ENCODE data around the gene SHC4.

SHC4 gene

DNA sequence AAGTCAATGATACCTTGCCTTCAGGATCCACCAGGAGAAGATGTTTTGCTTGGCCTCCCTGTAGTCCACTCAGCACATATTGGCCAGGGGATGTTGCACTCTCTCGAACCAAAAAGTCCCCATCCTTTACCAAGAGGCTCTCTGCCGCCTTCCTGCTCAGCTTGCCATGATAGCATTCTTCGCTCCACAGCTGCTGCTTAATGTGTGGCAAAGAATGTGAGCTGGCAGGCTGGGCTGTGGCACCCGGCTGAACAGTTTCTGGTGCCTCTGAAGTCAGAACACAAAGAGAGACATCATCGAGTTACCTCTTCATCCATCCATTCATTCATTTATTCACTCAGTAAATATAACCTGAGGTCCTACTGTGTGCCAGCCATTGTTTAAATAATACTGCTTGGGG is 129.0 kb downstream of the SHC4 start:
- DNase-seq, result peak; percentile 33

GRCh38 chr15:48833526-48834239 is 130.0 kb downstream of the SHC4 start:
- no peak for DNase-seq

DNA sequence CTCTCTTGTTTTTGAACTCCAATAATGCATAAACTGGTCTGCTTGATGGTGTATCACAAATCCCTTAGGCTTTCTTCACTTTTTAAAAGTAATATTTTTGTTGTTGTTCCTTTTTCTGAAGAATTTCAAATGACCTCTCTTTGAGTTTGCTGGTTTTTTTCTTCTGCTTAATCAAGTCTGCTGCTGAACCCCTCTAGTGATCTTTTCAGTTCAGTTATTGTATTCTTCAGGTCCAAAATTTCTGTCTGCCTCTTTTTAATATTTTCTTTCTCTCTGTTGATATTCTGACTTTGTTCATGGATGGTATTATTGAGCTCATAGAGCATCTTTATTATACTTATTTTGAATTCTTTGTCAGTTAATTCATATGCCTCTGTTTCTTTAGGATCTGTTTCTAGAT is 131.1 kb downstream of the SHC4 start:
- no peak for DNase-seq

- DNase-seq, result no peak
Observed at GRCh38 chr15:48828906-48829305, 134.8 kb downstream of the SHC4 start.

DNA sequence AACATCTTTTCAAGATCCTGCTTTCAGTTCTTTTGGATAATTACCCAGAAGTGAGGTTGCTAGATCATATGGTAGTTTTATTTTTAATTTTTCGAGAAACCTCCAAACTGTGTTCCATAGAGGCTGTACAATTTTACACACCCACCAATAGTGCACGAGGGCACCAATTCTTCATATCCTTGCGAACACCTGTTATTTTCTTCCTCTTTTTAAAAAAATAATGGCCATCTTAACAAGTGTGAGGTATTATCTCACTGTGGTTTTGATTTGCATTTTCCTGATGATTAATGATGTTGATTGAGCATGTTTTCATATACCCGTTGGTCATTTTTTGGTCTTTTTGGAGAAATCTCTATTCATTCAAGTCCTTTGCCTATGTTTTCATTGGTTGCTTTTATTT is 135.2 kb downstream of the SHC4 start:
- no peak for DNase-seq

GRCh38 chr15:48825075-48825474 is 138.6 kb downstream of the SHC4 start:
- DNase-seq, result no peak

GRCh38 chr15:48823706-48824105 is 140.0 kb downstream of the SHC4 start:
- no peak for DNase-seq

DNA sequence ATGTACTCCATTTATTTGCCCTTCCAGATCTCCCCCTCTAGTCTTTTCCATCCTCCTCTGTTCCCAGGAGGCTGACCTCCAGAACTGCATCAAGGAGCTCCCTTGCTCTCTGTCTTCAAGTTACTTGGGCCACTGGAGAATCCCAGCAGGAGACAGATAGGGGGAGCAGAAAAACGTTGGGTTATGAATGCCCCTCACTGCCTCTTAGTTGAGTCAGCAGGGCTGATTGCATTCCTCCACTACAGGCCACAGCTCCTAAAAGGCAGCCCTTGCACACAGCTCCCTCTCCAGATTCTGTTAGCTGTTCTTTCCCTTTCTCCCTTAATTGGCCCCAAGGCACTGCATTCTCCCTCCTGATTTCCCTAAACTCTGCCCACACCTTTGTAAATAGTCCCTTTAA is 140.5 kb downstream of the SHC4 start:
- no peak for DNase-seq

- DNase-seq, result no peak
Observed at GRCh38 chr15:48814286-48814685, 149.4 kb downstream of the SHC4 start.

DNA sequence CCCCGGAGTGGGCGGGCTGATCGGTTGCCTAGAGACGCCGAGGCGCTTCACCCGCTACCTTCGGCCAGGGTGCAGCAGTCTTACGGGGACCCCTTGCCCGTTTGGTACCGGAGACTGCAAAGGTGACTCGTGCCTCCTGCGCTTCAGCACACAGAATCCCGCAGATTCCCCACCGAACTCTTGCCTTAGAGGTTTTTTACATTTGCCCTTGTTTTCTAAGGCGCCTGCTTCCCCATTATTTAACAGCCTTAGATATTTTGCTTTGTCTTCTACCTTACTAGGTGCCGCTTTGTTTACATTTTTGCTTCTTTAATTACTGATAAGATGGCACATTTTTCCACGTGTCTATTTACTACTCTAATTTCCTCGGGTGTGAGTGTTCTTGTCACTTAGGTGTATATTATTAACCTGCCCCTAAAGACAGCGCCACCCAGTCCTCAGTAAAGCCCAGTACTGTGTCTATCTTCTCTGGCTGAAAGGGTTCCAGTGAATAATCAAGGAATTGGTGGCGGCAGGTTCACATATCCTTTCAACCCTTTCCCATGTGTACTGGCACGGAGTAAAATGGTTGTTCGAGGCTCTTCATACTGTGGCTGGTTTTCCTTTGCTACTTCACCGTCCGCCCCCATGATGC is 152.3 kb downstream of the SHC4 start:
- no peak for DNase-seq

DNA sequence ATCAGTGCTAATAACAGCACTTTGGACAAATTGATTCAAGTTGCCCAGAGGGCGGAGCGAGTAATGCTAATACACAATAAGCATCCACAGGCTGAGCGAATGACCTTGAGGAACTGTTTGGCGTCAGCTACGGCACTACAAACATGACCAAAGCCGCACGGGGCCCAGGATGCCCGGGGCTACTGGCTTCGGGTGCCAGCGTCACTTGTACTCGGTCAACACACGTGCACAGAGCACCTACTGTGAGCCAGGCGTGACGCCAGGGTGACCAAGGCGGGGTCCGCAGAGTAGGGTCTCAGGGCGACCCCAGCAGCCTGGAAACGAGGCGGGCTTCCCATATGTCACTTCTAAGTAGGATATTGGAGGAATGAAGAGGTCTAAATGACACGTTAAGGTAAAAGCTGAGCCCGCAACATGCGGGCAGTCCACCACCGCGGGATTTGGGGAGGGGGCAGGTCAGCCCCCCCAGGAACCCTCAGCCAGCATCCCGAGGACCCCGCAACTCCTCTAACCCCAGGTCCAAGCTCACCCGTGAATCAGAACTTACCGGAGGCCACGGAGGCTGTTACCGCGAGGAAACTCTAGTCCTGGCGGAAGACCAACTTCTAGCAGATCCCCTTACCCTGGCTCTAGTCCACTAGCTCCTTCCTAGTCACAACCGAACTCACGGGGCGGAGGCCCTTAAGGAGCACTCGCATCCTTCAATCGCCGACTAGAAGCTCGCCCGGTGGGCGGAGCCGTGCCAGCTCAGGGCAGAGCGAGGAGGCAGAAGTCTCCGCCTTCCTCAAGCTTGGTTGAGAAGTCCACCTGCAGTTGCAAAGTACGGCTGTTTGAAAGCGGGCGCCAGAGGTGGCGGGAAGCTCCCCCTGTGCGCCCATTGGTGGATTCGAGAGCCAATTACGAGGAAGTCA is 153.1 kb downstream of the SHC4 start, which contains the start of gene CEP152:
Gene CEP152 (minus strand): TSS at position 656 of the 911 bp plus-strand sequence. CDS start 5,420 bp downstream, outside the sequence.
- DNase-seq, result peak; percentile 99

DNA sequence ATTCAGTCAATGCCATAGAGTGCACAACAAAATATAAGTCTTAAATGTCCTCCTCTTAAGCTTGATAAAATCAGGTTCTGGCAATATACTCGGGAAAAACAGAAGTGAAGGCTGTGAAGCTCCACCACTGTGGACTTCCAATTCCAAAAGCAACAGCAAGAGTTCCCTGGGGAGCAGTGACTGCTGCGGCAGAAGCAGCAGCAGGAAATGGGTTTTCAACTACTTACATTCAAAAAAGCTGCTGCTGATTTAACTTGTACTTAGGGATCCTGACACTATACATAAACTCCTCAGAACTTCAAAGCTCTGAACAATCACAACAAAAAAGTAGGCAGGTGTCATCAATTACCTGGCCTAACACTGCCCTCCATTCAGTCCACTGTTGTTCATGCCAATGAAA is 157.6 kb downstream of the SHC4 start:
- peak; percentile 30 for DNase-seq

GRCh38 chr15:48805591-48805990 is 158.1 kb downstream of the SHC4 start:
- no peak for DNase-seq

GRCh38 chr15:48803877-48804276 is 159.8 kb downstream of the SHC4 start:
- no peak for DNase-seq

GRCh38 chr15:48802867-48803266 is 160.9 kb downstream of the SHC4 start:
- no peak for DNase-seq

DNA sequence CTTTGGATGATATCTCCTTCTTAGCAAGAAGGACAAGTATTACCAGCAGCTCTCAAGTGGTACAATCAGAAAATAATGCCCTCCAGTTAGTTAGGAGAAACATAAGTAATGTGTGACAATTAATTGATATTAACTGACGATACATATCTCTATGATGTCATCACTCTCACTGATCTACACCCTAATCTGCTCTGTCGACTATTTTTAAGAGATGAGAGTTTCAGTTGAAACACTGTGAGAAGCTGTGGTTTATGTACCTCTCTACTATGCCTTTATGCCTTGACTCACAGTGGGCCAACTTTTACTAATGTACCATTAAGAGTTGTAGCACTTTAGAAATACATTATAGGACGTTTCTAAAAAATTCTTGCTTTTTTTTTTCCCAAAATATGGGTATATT is 161.5 kb downstream of the SHC4 start:
- no peak for DNase-seq

DNA sequence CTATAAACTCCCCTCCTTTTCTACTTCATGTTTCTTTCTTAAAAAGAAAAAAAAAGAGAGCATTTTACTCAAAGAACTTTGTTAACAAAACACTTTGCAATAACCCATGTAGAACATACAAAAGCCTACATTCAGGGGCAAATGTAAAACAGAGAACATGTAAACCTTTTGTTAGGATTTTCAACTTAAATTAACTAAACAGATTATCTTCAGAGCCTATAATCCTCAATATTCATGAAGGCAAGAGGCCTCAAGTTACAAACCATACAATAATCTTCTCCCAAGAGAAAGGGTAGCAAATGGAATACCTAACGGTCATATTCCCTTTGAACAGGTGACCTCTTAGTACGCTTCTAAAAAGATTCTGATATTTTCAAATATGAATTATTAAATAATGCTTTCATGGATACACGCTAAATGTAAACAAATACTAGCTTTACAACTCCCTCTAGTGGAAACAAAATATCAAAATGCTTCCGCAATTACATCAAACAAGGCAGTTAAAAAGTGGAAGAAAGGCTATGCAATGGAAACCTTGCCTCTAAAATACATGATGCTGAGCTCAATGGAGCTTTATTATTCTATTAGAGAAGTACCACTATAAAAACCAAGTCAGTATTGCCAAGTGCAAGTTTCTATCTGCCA is 162.8 kb downstream of the SHC4 start:
- DNase-seq, result no peak

DNA sequence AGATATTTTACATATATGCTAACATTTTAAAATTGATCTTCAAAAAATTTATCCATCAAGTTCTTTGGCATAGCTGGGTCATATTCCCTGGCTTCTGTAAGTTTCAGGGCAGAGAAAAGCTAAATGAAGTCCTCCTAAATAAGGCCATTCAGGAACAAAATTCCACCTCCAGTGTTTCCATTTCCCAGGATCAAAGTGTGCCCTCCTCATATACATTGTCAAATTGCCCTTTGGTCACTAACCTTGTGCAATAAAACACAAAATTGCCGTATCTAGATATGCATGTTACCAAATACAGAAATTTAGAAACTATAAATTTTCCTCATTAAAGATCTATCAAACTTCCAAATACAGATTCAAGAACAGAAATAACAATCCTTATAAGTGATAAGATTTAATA is 163.5 kb downstream of the SHC4 start:
- DNase-seq, result no peak

DNA sequence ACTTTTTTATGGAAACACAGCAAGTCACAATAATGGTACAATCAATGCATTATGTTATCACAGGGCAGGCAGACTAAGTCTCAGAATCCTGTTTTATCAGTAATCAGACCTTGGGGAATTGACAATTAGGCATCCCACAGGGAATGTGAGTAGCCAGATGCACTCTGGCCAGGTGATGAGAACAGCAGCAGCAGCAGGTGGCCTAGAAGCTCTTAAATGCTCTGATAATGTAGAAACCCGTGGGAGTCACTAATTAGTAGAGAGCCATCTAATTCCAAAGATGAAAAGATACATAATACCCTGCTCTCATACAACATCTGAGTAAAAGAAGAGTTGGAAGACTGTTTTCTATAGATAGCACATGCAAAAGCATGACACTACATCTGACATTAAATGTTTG is 165.4 kb downstream of the SHC4 start:
- no peak for DNase-seq

DNA sequence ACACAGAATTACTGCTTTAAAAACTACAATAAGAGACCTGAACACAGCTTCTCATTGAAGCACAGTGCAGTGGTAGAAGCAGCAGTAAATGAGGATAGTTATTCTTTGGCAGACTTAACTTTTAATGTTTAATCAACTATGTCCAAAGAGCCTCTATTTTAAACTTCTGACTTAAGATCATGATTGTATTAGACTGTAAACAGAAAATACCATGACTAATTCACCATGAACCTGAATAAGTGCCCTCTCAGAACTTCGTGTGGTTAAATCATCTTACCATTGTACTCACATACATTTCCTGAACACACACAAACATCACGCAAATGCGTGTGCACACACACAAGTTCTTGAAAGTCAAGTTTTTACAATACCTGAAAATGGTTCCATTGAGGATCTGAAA is 166.8 kb downstream of the SHC4 start:
- no peak for DNase-seq

GRCh38 chr15:48796521-48796920 is 167.2 kb downstream of the SHC4 start:
- no peak for DNase-seq

DNA sequence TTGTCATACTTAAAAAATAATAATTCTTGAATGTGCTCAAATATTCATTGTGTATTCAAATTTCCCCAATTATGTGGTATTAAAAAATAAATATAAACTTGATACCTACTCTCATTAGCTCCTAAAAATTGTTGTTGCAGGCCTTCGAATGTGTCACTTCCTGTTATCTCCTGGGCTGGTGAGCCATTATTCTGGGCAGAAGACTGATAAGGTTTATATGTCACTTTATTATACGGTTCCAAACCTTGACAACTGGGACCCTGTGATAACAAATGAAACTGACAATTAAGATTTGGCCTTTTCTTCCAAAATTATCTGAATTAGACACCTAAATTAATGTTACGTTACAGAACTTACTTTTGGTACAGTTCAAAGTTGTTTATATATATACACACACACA is 167.8 kb downstream of the SHC4 start:
- DNase-seq, result no peak

GRCh38 chr15:48794697-48795134 is 169.0 kb downstream of the SHC4 start:
- DNase-seq, result no peak
